B cell (primary cell): Measurements from ENCODE around the gene TADA1. TPM values are rescaled to one million over a fixed set of nuclear protein-coding genes. Genes with fewer than 3 reads are reported as not detected.
A peak's percentile ranks its signal among the peaks of the same experiment; 100 is the strongest.

Experiments used
- ATAC-seq: fragments of 200-7000 bp; cut with Tn5 transposase; one replicate; pipeline ENCODE4 v1.10.0; 2021; ENCODE audit warnings: low read depth, mild to moderate bottlenecking, moderate number of reproducible peaks, moderate library complexity
- CTCF ChIA-PET: fragments of 350-600 bp; sonication (Branson Sonifier 250); formaldehyde crosslinking; loops from one replicate; lab custom pipeline; 2021; ENCODE audit warnings: antibody characterized with exemption, inconsistent platforms; lab: Charles Lee
- POLR2A ChIA-PET: fragments of 350-600 bp; sonication (Branson Sonifier 250); formaldehyde crosslinking; loops from one replicate; lab custom pipeline; 2021; ENCODE audit warnings: antibody characterized with exemption; lab: Charles Lee
- DNase-seq: peaks from one replicate; pipeline ENCODE4 v3.0.0; 2013
- H2AFZ ChIP-seq: 2 replicates; pipeline ENCODE4 v1.6.1; 2012; ENCODE audit warnings: mild to moderate bottlenecking, low read depth, low read length; ENCODE audit not compliant: insufficient read depth, poor library complexity, severe bottlenecking
- H3K27ac ChIP-seq, 2 donors: 1 replicate in 1 of 2; 2 replicates in 1 of 2; pipeline ENCODE4 v1.5.1; 2012 to 2013; ENCODE audit warnings: low read length in 2 of 2, mild to moderate bottlenecking in 2 of 2, moderate library complexity in 1 of 2
- H3K27me3 ChIP-seq, 4 experiments: fragments of 200-600 bp in 1 of 4; sonication (generic) in 1 of 4; replicated peaks in 1 of 4; 1 replicate in 2 of 4; 2 replicates in 2 of 4; pipeline versions ENCODE4 v1.6.1 to v1.7.0; 2013 to 2016; ENCODE audit warnings: low read length in 3 of 4, mild to moderate bottlenecking in 2 of 4, mixed read lengths in 1 of 4, moderate library complexity in 1 of 4; ENCODE audit not compliant: insufficient read depth in 4 of 4, control insufficient read depth in 3 of 4; ENCODE audit errors: control extremely low read depth in 1 of 4
- H3K36me3 ChIP-seq, 2 experiments: replicated peaks in 1 of 2; 1 replicate in 1 of 2; 2 replicates in 1 of 2; pipeline versions ENCODE4 v1.6.1 to v1.7.1; 2013; ENCODE audit warnings: low read length in 1 of 2; ENCODE audit not compliant: insufficient read depth in 2 of 2, control insufficient read depth in 1 of 2; ENCODE audit errors: control extremely low read depth in 1 of 2, extremely low read depth in 1 of 2
- H3K4me1 ChIP-seq, 2 donors: fragments of 200-600 bp in 1 of 2; sonication (generic) in 1 of 2; 1 replicate in 1 of 2; 2 replicates in 1 of 2; pipeline versions ENCODE4 v1.5.1 to v1.6.1; 2013 to 2017; ENCODE audit warnings: low read length in 2 of 2; ENCODE audit not compliant: control insufficient read depth in 2 of 2, insufficient read depth in 2 of 2
- H3K4me2 ChIP-seq: replicated peaks from 2 replicates; pipeline ENCODE3; 2012; ENCODE audit warnings: mild to moderate bottlenecking, low read depth, low read length; ENCODE audit not compliant: poor library complexity, severe bottlenecking
- H3K4me3 ChIP-seq, 5 experiments: fragments of 200-600 bp in 1 of 5; sonication (generic) in 1 of 5; 1 replicate in 3 of 5; 2 replicates in 2 of 5; pipeline versions ENCODE4 v1.5.1 to v1.7.0; 2011 to 2016; ENCODE audit warnings: low read length in 4 of 5, mild to moderate bottlenecking in 4 of 5, low read depth in 2 of 5, control low read depth in 1 of 5, moderate library complexity in 1 of 5; ENCODE audit not compliant: insufficient read depth in 1 of 5; ENCODE audit errors: control extremely low read depth in 1 of 5, extremely low read depth in 1 of 5
- H3K79me2 ChIP-seq: fragments of 200-600 bp; sonication (generic); one replicate; pipeline ENCODE4 v1.6.0; 2016; ENCODE audit warnings: low read length; ENCODE audit not compliant: control insufficient read depth, insufficient read depth
- H3K9ac ChIP-seq: fragments of 200-600 bp; sonication (generic); 2 replicates; pipeline ENCODE4 v1.6.1; 2017; ENCODE audit warnings: mild to moderate bottlenecking, low read length, moderate library complexity
- H3K9me3 ChIP-seq, 3 donors: one replicate each; pipeline versions ENCODE4 v1.6.1 to v1.7.1; 2013; ENCODE audit warnings: low read length in 2 of 3; ENCODE audit not compliant: control insufficient read depth in 2 of 3, insufficient read depth in 1 of 3; ENCODE audit errors: control extremely low read depth in 1 of 3
- H4K20me1 ChIP-seq: 2 replicates; pipeline ENCODE4 v1.6.0; 2012; ENCODE audit warnings: mild to moderate bottlenecking, low read length; ENCODE audit not compliant: insufficient read depth, control insufficient read depth, poor library complexity, severe bottlenecking
- H3K27ac Mint-ChIP-seq: one replicate; pipeline ENCODE4 v1.8.0; 2021; ENCODE audit warnings: mixed read lengths
- H3K27me3 Mint-ChIP-seq: one replicate; pipeline ENCODE4 v1.8.0; 2021; ENCODE audit warnings: mixed read lengths
- H3K4me1 Mint-ChIP-seq: one replicate; pipeline ENCODE4 v1.8.0; 2021; ENCODE audit warnings: mixed read lengths
- H3K4me3 Mint-ChIP-seq: one replicate; pipeline ENCODE4 v1.8.0; 2021; ENCODE audit warnings: mixed read lengths
- H3K9me3 Mint-ChIP-seq: one replicate; pipeline ENCODE4 v1.8.0; 2022; ENCODE audit warnings: mixed read lengths; ENCODE audit not compliant: insufficient read depth
- CTCF ChIP-seq: fragments of 200-600 bp; IDR thresholded peaks from one replicate; pipeline ENCODE4 v1.8.0; 2022; ENCODE audit warnings: antibody characterized with exemption, mild to moderate bottlenecking
- EZH2 ChIP-seq: IDR thresholded peaks from 2 replicates; pipeline ENCODE4 v1.6.1; 2012; ENCODE audit warnings: borderline replicate concordance, low read depth, mild to moderate bottlenecking, moderate library complexity, low read length; ENCODE audit not compliant: insufficient read depth, poor library complexity, severe bottlenecking
- WGBS: methylation state at CpG from one replicate; pipeline ENCODE4 v1.1.5; 2013; ENCODE audit warnings: missing lambda C conversion rate; ENCODE audit not compliant: insufficient coverage; 5-methylcytosine and 5-hydroxymethylcytosine counted together
- intact Hi-C: fragments of 100-400 bp; cut with micrococcal nuclease; formaldehyde crosslinking; loops from one replicate; pipeline ENCODE4 v1.10.0; 2022
- polyA minus RNA-seq: library from RNA; depleted of rRNA, polyadenylated mRNA; stranded (reverse); fragments of >200 nt; gene quantifications from 2 replicates; pipeline ENCODE4 v1.2.3, GENCODE V29; 2012
- polyA plus RNA-seq: library from polyadenylated mRNA; depleted of rRNA; stranded (reverse); fragments of >200 nt; gene quantifications from 2 replicates; pipeline ENCODE4 v1.2.3, GENCODE V29; 2012
- total RNA-seq, 2 donors: library from RNA; stranded (reverse); fragments of 120-200 nt in 1 of 2; gene quantifications; 1 replicate in 1 of 2; 2 replicates in 1 of 2; pipeline versions ENCODE4 v1.2.3 to v1.2.4, GENCODE V29; 2013 to 2022

TADA1 gene
- total RNA-seq (12.9 and 13.1 TPM in 2 replicates), polyA plus RNA-seq (12.0 and 13.0 TPM in 2 replicates), polyA minus RNA-seq (8.6 and 8.8 TPM in 2 replicates)
- total RNA-seq (2013), result 16.6 TPM

GRCh38 chr1:166875734-166876539 is at the start of gene TADA1:
TADA1 (minus strand) TSS chr1:166876264; CDS start chr1:166876233, 31 bp downstream.
- ChIA-PET CTCF (interaction anchor here (0.8 to 2.9 kb wide), 7 partner anchors 23 to 1060 kb away, joined by 3 to 16 read pairs (median 3); partner anchors contain the start of genes POGK and POU2F1), POLR2A (interaction anchor here (0.7 to 1.6 kb wide), 3 partner anchors 36 to 1060 kb away, joined by 3 to 11 read pairs (median 4); partner anchors contain the start of genes DCAF6 and POGK)
- H3K4me2 ChIP-seq, result peak within 1 kb of the TSS; percentile 92
- peaks cover 0 to 2% of the 10 kb centered on the region in 2 experiments for H3K36me3 ChIP-seq
- peak; percentile 92 for ATAC-seq
- peak; percentile 99 for DNase-seq
- Mint-ChIP-seq H3K27me3 (no peaks in the 10 kb centered on the region), H3K4me1 (peaks cover 38% of the 10 kb centered on the region), H3K9me3 (no peaks in the 10 kb centered on the region), H3K27ac (peak within 1 kb of the TSS; percentile 99), H3K4me3 (peak within 1 kb of the TSS; percentile 98)
- under 1% methylated on average over 84 of the region's 84 CpGs for WGBS
- TF ChIP-seq EZH2 (no peak), CTCF (no peak)
- H3K4me3 ChIP-seq, result peak within 1 kb of the TSS; percentile 44 to 80 (median 74)
- peaks cover 49% of the 10 kb centered on the region for H3K79me2 ChIP-seq
- H4K20me1 ChIP-seq, result no peaks in the 10 kb centered on the region
- H3K27me3 ChIP-seq, result no peaks in the 10 kb centered on the region
- H2AFZ ChIP-seq, result peak within 1 kb of the TSS; percentile 98
- intact Hi-C loops, result loop anchor here (1.0 to 5.0 kb wide), 3 partner anchors 37 to 1060 kb away; partner anchors contain the start of genes DCAF6 and POGK
- peaks cover 12 to 13% of the 10 kb centered on the region in 2 donors for H3K4me1 ChIP-seq
- H3K9ac ChIP-seq, result peak within 1 kb of the TSS; percentile 87
- peak within 1 kb of the TSS; percentile 68 to 86 for H3K27ac ChIP-seq
- H3K9me3 ChIP-seq, result no peaks in the 10 kb centered on the region
